GM21825 (cell line): ENCODE measurements around the gene CDK3.

ENCODE experiments used
- ATAC-seq: cut with Tn5 transposase; IDR thresholded peaks from one replicate; pipeline ENCODE4 v1.9.1; 2021; ENCODE audit warnings: mild to moderate bottlenecking, moderate library complexity; ENCODE audit not compliant: unreplicated experiment

Gene CDK3

GRCh38 chr17:76013377-76013932 lies 12.8 kb downstream of the CDK3 start:
- no peak for ATAC-seq

DNA sequence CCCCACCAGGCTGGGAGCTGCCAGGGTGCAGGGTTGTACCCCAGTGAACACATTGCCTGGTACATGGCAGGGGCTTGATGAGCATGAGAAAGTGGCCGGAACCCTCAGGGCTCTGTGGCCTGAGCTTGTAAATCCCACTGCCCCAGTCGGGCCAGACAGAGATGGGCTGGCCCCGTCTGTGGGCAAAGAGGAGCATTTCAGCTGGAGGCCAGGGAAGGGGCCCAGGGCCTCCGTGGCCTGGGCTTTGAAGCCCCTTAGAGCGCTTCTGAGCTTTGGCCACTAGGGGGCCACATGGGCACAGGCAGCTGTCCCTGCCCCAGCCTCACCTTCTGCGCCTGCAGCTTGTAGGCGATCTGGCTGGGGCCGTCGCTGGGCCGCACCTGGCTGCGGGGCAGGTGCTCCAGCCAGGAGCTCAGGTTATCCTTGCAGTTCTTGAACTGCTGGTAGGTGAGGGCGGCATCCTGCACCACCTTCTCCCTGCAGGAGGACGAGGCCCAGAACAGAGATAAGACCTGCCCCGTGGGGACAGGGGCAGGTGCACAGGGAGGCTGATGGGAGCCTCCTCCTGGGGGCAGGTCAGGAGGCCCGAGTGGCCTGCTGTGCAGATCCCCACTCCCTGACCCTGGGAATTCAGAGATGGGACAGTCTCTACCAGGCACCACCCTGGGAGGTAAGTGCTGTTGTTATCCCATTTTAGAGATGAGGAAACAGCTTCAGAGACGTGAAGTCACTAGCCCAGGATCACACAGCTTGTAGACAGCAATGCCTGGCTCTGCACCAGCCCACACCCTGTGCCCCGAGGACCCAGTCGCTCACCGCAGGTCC lies 13.7 kb downstream of the CDK3 start:
- peak; percentile 60 for ATAC-seq

DNA sequence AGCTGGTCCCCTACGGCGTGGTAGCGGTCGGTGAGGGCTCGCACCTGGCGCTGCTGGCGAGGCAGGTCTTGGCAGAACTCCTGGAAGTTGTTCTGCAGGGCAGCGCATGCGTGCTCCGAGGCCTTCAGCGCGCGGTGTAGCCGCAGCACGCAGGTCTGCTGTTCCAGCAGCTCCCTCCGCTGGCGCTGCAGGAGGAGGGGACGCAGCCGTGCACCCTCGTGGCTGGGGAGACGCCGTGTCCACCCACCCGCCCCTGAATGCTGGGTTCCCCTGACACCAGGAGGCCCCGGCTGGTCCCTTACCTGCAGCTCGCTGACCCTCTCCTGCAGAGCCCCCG lies 14.2 kb downstream of the CDK3 start:
- no peak for ATAC-seq

DNA sequence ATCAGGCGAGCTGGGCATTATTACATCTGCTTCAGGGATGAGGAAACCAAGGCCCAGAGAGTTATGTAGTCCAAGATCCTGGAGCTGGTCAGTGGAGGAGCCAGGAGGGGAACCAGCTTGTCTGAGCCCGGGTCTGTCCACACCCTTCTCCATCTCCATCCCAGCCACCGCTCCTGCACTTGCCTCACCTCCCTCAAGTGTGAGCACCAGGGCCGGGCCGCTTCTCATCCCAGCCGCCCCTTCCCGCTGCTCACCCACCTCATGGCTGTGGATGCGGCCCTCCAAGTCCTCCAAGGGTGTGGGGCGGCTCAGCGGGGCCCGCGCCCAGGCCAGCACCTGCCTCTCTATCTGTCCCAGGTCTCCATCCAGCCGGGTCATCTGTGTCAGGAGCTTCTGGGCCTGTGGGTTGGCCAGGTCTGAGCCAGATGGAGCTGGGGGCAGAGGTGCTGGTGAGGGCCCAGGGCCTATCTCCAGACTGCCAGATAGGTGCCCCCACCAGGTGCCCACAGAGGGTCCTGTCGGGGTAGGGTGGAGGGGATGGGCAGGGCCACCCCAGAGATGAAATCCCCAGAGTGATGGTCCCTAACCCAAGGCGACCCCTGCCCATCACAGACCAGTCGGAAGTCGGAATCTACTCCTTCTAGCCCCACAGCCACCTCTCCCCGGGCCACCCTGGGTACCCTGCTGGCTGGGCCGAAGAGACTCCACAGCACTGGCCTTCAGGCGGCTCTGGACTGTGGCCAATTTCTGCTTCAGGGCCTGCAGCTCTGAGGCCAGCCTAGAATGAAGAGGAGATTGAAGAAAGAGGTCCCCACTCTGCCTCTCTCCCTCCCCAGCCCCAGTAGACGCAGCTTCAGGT lies 17.1 kb downstream of the CDK3 start:
- no peak for ATAC-seq

GRCh38 chr17:76018340-76018680 lies 17.7 kb downstream of the CDK3 start:
- no peak for ATAC-seq

GRCh38 chr17:76018801-76019200 lies 18.1 kb downstream of the CDK3 start:
- no peak for ATAC-seq

GRCh38 chr17:76019833-76020467 lies 19.3 kb downstream of the CDK3 start:
- ATAC-seq = no peak

- no peak for ATAC-seq
These were observed 21.6 kb downstream of the CDK3 start for GRCh38 chr17:76022285-76022684.

DNA sequence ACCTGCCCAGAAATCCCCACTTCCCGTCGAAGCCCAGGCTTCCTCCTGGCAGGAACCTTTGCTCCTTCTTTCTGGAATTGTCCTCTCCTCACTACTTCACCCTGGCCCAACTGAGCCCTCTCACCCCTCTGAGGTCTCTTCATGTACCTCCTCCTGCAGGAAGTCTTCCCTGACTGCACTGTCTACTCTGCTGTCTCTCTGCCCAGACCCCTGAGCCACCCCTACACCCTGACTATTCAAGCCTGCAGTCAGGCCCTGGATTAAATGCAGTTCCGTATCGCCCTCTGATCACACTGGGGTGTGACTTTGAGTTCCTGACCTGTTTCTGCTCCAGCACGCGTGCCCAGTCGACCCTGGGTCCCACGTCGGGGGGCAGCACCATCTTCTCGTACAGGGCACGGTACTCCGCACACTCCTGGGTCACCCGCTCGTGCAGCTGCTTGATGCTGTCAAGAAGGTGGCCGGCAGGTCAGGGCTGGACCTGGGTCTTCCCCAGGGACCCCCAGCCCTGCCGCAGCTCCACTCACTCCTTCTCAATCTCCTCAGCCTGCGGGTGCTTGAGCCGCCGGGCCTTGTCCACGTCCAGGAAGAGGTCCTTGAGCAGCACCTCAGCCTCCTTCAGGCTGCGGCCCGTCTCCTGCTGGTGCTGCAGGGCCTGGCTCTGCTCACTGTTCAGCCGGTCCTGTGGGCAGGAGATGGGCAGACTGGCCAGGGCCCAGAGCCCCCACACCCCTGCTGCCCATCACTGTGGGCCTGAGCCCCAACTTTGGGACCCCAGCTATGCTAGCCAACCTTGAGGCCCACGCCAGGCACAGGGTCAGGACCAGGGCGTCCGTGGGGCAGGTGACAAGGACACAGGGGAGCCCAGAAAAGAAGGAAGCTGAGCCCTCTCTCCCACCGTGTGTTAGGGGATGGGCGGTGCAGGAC lies 22.6 kb downstream of the CDK3 start:
- no peak for ATAC-seq

DNA sequence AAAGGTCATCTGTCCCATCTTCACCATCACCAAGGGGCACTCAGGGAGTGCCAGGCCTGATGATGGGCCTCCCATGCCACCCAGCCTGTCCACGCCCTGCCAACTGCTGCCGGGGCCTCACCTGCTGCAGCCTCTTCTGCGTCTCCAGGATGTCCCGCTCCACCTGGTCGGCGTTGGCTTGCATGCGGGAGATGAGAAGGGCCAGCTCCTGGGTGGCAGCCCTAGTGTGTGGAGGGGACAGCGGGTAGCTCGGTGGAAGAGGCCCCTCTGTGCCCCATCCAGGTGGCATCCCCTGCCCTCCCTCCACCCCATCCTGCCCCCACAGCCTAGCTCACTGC lies 23.2 kb downstream of the CDK3 start:
- no peak for ATAC-seq

DNA sequence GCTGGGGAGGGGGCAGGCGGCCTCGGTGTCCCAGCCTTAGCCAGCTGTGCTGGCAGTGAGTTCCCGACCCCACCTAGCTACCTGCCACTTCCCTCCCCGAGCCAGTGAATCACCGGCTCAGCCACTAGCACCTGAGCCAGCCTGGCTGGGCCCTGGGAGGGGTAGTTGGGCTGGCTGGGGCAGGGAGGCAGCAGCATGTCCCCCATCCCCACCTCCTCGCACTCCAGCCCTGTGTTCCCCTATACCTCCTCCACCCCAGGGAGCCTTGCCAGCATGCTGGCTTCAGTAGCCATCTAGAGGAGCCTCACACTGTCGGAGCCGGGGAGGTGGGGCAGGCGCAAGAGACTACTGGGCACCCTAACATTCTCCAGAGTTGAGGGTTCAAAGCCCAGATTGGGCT lies 23.7 kb downstream of the CDK3 start:
- ATAC-seq = no peak

GRCh38 chr17:76025294-76025693 lies 24.6 kb downstream of the CDK3 start:
- ATAC-seq = no peak

DNA sequence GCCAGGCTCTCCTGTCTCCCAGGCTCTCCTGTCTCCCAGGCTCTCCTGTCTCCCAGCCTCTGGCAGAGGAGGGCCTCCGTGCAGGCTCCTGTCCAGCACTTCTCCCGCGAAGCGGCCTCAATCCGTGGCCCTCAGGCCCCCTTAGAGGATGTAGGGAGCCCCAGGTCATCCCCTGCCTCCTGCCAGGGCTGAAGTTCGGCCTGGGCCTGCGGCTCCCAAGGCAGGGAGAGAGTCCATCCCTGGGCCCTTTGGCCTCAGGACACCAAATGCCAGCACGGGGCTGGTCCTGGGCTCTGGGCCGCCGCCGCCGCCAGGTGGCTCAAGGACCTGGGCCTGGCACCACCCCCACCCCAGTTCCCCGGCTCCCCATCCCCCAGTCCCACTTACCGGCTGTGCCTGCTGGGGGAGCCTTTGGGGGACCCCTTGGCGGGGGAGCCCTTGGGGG lies 26.1 kb downstream of the CDK3 start:
- no peak for ATAC-seq

- no peak for ATAC-seq
These were observed 26.6 kb downstream of the CDK3 start, which contains the start of gene EVPL for GRCh38 chr17:76027159-76027839. TSS of gene EVPL (minus strand) at chr17:76027306. CDS start at chr17:76027198, 108 bp downstream.

DNA sequence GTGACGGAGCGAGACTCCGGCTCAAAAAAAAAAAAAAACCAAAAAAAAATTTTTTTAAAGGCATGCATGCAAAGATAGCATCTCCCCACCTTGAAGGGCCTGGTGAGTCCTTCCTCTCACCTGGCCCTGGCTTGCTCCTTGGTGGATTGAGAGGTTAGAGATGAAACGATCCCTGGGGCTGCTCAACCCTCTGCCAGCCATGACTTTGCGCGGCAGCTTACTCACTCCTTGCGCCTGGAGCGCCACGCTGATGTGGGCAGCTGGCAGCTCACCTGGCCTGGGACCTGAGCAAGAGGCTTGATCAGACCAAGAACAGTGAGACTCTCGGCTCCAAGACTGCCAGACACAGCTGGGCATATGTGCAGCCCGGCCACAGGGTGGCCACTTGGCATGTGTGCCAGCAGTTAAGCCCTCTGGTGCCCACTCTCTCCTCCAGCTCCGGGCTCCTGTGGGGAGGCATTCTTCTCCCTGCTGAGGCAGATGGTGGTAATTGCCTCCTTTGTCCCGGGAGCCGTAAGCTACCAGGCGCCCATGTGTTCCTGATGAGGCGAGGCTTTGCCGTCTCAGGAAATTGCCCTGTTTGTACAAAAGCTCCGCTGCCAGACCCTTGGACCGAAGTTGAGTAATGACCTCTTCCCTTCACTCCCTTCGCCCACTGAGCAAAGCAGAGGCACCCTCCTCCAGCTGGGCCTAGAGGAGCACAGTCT lies 31.6 kb downstream of the CDK3 start:
- no peak for ATAC-seq

- ATAC-seq = no peak
These were observed 32.1 kb downstream of the CDK3 start for GRCh38 chr17:76032780-76033108.

GRCh38 chr17:76033139-76033538 lies 32.5 kb downstream of the CDK3 start:
- no peak for ATAC-seq

DNA sequence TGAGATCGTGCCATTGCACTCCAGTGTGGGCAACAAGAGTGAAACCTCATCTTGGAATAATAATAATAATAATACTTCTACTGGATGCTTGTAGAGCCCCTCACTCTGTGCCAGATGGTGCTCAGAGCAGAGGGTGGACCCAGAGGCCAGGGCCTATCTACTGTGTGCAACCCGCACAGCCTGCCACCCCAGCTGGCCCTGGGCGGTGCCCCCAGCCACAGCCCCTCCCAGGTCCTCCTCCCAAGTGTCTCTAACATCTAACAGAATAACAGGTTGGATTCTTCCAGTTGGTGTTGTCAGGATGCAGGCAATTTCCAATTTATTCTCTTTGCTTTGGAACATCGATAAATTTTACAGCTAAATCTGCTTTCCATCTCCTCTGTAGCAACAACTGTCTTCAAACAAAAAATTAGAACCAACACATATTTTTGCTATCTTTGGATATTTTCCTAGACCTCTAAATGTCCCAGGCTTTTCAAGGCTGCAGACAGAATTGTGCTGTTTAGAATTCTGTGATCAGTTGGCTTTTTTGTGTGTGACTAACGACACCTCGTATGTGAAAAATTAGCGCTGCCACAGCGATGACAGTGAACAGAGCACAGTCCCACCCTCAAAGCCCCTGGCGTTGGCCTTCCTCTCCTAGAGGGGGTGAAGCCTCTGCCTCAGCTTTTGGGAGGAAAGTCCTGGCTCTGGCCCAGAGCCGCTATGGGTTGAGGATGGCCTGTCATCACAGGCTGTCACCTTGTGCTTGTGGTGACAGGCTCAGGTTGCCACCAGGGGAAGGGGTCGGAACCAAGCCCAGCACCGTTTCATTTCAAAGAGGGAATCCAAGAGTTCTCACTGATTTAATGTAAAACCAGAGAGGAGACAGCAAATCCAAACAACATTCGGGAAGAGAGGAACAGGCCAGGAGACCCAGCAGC lies 34.0 kb downstream of the CDK3 start:
- no peak for ATAC-seq
